Measurements from ENCODE around the gene NXT1. TPM values are rescaled to one million over a fixed set of nuclear protein-coding genes. Genes with fewer than 3 reads are reported as not detected.

Gene NXT1
- total and polyA plus RNA-seq, 2 donors (not counting 1 experiment from before 2014, with no cell fraction given): 21.4 to 147 TPM

GRCh38 chr20:23326774-23327173, 23.8 kb upstream of the NXT1 start:
- 96% methylated on average over 8 of the region's 8 CpGs for WGBS (ENCODE audit: insufficient coverage)
- no peak for ATAC-seq (ENCODE audit: low read depth)
- CTCF ChIA-PET: no interaction called here

More at GRCh38 chr20:23326774-23327173, 23.8 kb upstream of the NXT1 start:
- POLR2A ChIA-PET: no interaction called here
- H4K20me1 ChIP-seq (ENCODE audit: control insufficient read depth, insufficient read depth, low read length, poor library complexity, severe bottlenecking): no peaks in the 10 kb centered on the region
- H3K79me2 ChIP-seq (ENCODE audit: control insufficient read depth, insufficient read depth, low read length): no peaks in the 10 kb centered on the region
- peaks cover 5% of the 10 kb centered on the region for H3K4me1 Mint-ChIP-seq
- H3K4me1 ChIP-seq (ENCODE audit: control insufficient read depth in 2 of 2, insufficient read depth in 2 of 2, low read length in 2 of 2): peaks cover under 1% of the 10 kb centered on the region in 2 donors
- no peak for DNase-seq
- H3K27ac Mint-ChIP-seq: no peak overlapping the region
- H3K9me3 Mint-ChIP-seq (ENCODE audit: insufficient read depth): no peaks in the 10 kb centered on the region
- no peak overlapping the region for H3K4me3 Mint-ChIP-seq
- H3K36me3 ChIP-seq (replicated peaks in 1 of 2; ENCODE audit: control extremely low read depth in 1 of 2, control insufficient read depth in 1 of 2, extremely low read depth in 1 of 2, insufficient read depth in 2 of 2, low read length in 1 of 2): no peaks in the 10 kb centered on the region
- no peak overlapping the region for H3K4me3 ChIP-seq (ENCODE audit: control extremely low read depth in 1 of 5, extremely low read depth in 1 of 5, insufficient read depth in 1 of 5, low read depth in 2 of 5, low read length in 4 of 5)
- no peak overlapping the region for H3K9ac ChIP-seq (ENCODE audit: low read length)
- no peak overlapping the region for H3K27ac ChIP-seq (ENCODE audit: low read length in 2 of 2)
- no peaks in the 10 kb centered on the region for H3K9me3 ChIP-seq (ENCODE audit: control extremely low read depth in 1 of 3, control insufficient read depth in 2 of 3, insufficient read depth in 1 of 3, low read length in 2 of 3)
- intact Hi-C loops (cut with micrococcal nuclease): no loop called here
- no peaks in the 10 kb centered on the region for H3K27me3 Mint-ChIP-seq
- H2AFZ ChIP-seq (ENCODE audit: insufficient read depth, low read depth, low read length, poor library complexity, severe bottlenecking): no peak overlapping the region
- H3K4me2 ChIP-seq (replicated peaks; ENCODE audit: low read depth, low read length, poor library complexity, severe bottlenecking): no peak overlapping the region
- TF ChIP-seq CTCF (IDR thresholded peaks at IDR 0.05) (no peak), EZH2 (IDR thresholded peaks at IDR 0.05; ENCODE audit: borderline replicate concordance, insufficient read depth, low read depth, low read length, poor library complexity, severe bottlenecking) (no peak)
- no peaks in the 10 kb centered on the region for H3K27me3 ChIP-seq (replicated peaks in 1 of 4; ENCODE audit: control extremely low read depth in 1 of 4, control insufficient read depth in 3 of 4, insufficient read depth in 4 of 4, low read length in 3 of 4)

Measured in B cell (primary cell).